Panc1 (cell line): Measurements from ENCODE around the gene PRAMEF12. TPM values are rescaled to one million over a fixed set of nuclear protein-coding genes. Genes with fewer than 3 reads are reported as not detected.

Source experiments
- ATAC-seq: fragments of 200-7000 bp; cut with Tn5 transposase; 2 replicates; pipeline ENCODE4 v1.9.1; 2020; ENCODE audit warnings: mild to moderate bottlenecking, moderate library complexity
- BruUV-seq: library from RNA; stranded (reverse); fragments of 400-500 nt; replicated peaks from 2 replicates; lab custom pipeline; 2021; lab: Mats Ljungman, UMichigan
- CTCF ChIA-PET: fragments of 300-600 bp; sonication (Branson Sonifier 250); formaldehyde crosslinking; loops from one replicate; lab custom pipeline; 2022; ENCODE audit warnings: antibody characterized with exemption; lab: Charles Lee
- POLR2A ChIA-PET: fragments of 300-600 bp; sonication (Branson Sonifier 250); formaldehyde crosslinking; loops from one replicate; lab custom pipeline; 2022; ENCODE audit warnings: antibody characterized with exemption; lab: Charles Lee
- DNase-seq: peaks from one replicate; pipeline ENCODE4 v3.0.0-alpha.2; 2010; ENCODE audit warnings: low read depth, low spot score
- H3K27ac ChIP-seq: 2 replicates; pipeline ENCODE4 v1.5.1; 2011; ENCODE audit warnings: mild to moderate bottlenecking, low read length, inconsistent platforms
- H3K27me3 ChIP-seq: fragments of 200-500 bp; sonication (Bioruptor generic); 2 replicates; pipeline ENCODE4 v1.6.0; 2014; ENCODE audit warnings: low read length, inconsistent platforms; ENCODE audit not compliant: control insufficient read depth, insufficient read depth
- H3K36me3 ChIP-seq: fragments of 200-500 bp; sonication (Bioruptor generic); 2 replicates; pipeline ENCODE4 v1.5.1; 2014; ENCODE audit warnings: inconsistent platforms, mild to moderate bottlenecking, low read length, moderate library complexity; ENCODE audit not compliant: control insufficient read depth, insufficient read depth
- H3K4me1 ChIP-seq: 2 replicates; pipeline ENCODE4 v1.5.1; 2011; ENCODE audit warnings: inconsistent platforms, mild to moderate bottlenecking, low read length, moderate library complexity; ENCODE audit not compliant: control insufficient read depth, insufficient read depth
- H3K4me3 ChIP-seq, 2 experiments: 2 replicates each; pipeline ENCODE4 v1.5.1; 2011 to 2012; ENCODE audit warnings: low read depth in 2 of 2, low read length in 2 of 2, mild to moderate bottlenecking in 2 of 2, inconsistent platforms in 1 of 2, moderate library complexity in 1 of 2
- H3K9me3 ChIP-seq: fragments of 200-500 bp; sonication (Bioruptor generic); 2 replicates; pipeline ENCODE4 v1.5.1; 2014; ENCODE audit warnings: low read depth, mild to moderate bottlenecking, inconsistent platforms, low read length, moderate library complexity; ENCODE audit not compliant: control insufficient read depth, insufficient read depth
- POLR2AphosphoS5 ChIP-seq: IDR thresholded peaks from 2 replicates; pipeline ENCODE4 v1.6.1; 2012; ENCODE audit warnings: mild to moderate bottlenecking, low read depth, low read length, moderate library complexity
- SIN3A ChIP-seq: IDR thresholded peaks from 2 replicates; pipeline ENCODE4 v1.6.1; 2012; ENCODE audit warnings: low read depth, mild to moderate bottlenecking, low read length, moderate library complexity, borderline replicate concordance; ENCODE audit not compliant: insufficient read depth
- TCF7L2 ChIP-seq: IDR thresholded peaks from 2 replicates; pipeline ENCODE4 v1.6.1; 2011; ENCODE audit warnings: mild to moderate bottlenecking, low read depth, low read length, inconsistent platforms
- in situ Hi-C: cut with HindIII; loops from 2 replicates; pipeline ENCODE4 v1.10.0; 2016; ENCODE audit warnings: low sequenced_read_pairs, low pct_unique_long_range_greater_than_20kb
- intact Hi-C: fragments of 100-400 bp; cut with micrococcal nuclease; formaldehyde crosslinking; loops from one replicate; pipeline ENCODE4 v1.10.0; 2022; ENCODE audit not compliant: unreplicated experiment
- total RNA-seq: library from RNA; stranded (reverse); gene quantifications from one replicate; pipeline ENCODE4 v1.2.1, GENCODE V29; 2021; ENCODE audit not compliant: unreplicated experiment
- TF ChIP-seq, protein P1 (sequence below): fragments of 450-650 bp; IDR thresholded peaks from 2 replicates; pipeline ENCODE4 v1.5.1; 2017; ENCODE audit warnings: mild to moderate bottlenecking
- TF ChIP-seq, protein P2 (sequence below), 2 experiments: IDR thresholded peaks; 2 replicates each; pipeline ENCODE4 v1.6.1; 2011 to 2012; ENCODE audit warnings: low read depth in 2 of 2, control low read depth in 1 of 2, low read length in 1 of 2, mild to moderate bottlenecking in 1 of 2, moderate library complexity in 1 of 2; ENCODE audit not compliant: insufficient read depth in 1 of 2

PRAMEF12 gene
- total RNA-seq, 1 experiment from 2014 or later: not detected

DNA sequence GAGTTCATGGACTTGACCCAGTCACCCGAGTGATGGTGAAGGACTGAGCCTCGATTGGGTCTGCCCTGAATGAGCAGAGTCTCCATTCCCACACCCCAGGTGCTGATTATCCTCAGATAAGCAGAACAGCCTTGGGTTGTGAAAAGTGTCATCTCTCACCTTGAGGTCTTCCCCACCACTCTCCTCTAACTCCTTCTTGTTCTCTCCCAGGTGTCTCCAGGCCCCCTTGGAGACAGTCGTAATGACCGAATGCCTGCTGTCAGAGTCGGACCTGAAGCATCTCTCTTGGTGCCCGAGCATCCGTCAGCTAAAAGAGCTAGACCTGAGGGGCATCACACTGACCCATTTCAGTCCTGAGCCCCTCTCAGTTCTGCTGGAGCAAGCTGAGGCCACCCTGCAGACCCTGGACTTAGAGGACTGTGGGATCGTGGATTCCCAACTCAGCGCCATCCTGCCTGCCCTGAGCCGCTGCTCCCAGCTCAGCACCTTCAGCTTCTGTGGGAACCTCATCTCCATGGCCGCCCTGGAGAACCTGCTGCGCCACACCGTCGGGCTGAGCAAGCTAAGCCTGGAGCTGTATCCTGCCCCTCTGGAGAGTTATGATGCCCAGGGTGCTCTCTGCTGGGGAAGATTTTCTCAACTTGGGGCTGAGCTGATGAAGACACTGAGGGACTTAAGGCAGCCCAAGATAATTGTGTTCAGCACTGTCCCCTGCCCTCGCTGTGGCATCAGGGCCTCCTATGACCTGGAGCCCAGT is 3.4 kb downstream of the PRAMEF12 start:
- in situ Hi-C loops (no loop called here), intact Hi-C loops (no loop called here)
- CTCF ChIA-PET: no interaction called here

DNA sequence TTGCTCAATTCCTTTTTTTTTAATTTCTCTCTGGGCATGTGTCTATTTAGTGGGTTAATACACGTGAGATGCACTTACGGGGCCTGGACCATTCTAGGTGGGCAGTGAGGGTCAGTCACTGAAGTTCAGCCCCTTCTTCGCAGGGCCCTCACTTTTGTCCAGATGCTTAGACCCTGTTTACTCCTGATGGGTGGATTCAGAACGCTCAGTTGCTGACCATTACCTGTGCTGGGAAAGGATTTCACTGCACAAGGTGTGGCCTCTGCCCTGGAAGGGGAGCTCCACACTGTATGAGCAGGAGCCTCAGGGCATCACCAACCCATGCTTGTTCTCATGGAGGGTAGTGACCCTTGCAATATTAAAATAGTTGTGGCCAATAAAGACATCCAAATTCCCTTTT is 4.5 kb downstream of the PRAMEF12 start:
- H3K4me3 ChIP-seq: no peak overlapping the region
- ATAC-seq (no peak), DNase-seq (no peak)
- intact Hi-C loops (no loop called here), in situ Hi-C loops (no loop called here)
- H3K27ac ChIP-seq: no peak overlapping the region
- peaks cover 2% of the 10 kb centered on the region; the same call in 1 of the 2 replicates for H3K27me3 ChIP-seq
- ChIA-PET POLR2A (interaction anchor here (0.6 kb wide), 1 partner anchor 506 kb away, joined by 9 read pairs; no protein-coding TSS in a partner anchor), CTCF (no interaction called here)
- H3K9me3 ChIP-seq: no peaks in the 10 kb centered on the region
- H3K36me3 ChIP-seq: no peaks in the 10 kb centered on the region
- no TSS peak for BruUV-seq
- TF ChIP-seq, protein P1, sequence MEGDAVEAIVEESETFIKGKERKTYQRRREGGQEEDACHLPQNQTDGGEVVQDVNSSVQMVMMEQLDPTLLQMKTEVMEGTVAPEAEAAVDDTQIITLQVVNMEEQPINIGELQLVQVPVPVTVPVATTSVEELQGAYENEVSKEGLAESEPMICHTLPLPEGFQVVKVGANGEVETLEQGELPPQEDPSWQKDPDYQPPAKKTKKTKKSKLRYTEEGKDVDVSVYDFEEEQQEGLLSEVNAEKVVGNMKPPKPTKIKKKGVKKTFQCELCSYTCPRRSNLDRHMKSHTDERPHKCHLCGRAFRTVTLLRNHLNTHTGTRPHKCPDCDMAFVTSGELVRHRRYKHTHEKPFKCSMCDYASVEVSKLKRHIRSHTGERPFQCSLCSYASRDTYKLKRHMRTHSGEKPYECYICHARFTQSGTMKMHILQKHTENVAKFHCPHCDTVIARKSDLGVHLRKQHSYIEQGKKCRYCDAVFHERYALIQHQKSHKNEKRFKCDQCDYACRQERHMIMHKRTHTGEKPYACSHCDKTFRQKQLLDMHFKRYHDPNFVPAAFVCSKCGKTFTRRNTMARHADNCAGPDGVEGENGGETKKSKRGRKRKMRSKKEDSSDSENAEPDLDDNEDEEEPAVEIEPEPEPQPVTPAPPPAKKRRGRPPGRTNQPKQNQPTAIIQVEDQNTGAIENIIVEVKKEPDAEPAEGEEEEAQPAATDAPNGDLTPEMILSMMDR: no peak
- TF ChIP-seq, protein P2, sequence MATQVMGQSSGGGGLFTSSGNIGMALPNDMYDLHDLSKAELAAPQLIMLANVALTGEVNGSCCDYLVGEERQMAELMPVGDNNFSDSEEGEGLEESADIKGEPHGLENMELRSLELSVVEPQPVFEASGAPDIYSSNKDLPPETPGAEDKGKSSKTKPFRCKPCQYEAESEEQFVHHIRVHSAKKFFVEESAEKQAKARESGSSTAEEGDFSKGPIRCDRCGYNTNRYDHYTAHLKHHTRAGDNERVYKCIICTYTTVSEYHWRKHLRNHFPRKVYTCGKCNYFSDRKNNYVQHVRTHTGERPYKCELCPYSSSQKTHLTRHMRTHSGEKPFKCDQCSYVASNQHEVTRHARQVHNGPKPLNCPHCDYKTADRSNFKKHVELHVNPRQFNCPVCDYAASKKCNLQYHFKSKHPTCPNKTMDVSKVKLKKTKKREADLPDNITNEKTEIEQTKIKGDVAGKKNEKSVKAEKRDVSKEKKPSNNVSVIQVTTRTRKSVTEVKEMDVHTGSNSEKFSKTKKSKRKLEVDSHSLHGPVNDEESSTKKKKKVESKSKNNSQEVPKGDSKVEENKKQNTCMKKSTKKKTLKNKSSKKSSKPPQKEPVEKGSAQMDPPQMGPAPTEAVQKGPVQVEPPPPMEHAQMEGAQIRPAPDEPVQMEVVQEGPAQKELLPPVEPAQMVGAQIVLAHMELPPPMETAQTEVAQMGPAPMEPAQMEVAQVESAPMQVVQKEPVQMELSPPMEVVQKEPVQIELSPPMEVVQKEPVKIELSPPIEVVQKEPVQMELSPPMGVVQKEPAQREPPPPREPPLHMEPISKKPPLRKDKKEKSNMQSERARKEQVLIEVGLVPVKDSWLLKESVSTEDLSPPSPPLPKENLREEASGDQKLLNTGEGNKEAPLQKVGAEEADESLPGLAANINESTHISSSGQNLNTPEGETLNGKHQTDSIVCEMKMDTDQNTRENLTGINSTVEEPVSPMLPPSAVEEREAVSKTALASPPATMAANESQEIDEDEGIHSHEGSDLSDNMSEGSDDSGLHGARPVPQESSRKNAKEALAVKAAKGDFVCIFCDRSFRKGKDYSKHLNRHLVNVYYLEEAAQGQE (IDR thresholded peaks at IDR 0.05; ENCODE audit: insufficient read depth in 1 of 2, low read depth in 2 of 2, low read length in 1 of 2): no peak
- no peak for TF ChIP-seq SIN3A
- TF ChIP-seq TCF7L2: no peak
- TF ChIP-seq POLR2AphosphoS5: no peak
- no peaks in the 10 kb centered on the region for H3K4me1 ChIP-seq

More for the DNA sequence above, 3.4 kb downstream of the PRAMEF12 start:
- BruUV-seq: no TSS peak
- no peak overlapping the region for H3K27ac ChIP-seq
- DNase-seq (no peak), ATAC-seq (0 out of 2 replicates have a peak, but pooled peaks have one; percentile 38)
- no peak overlapping the region for H3K4me3 ChIP-seq
- H3K27me3 ChIP-seq: peaks cover 2% of the 10 kb centered on the region; the same call in 1 of the 2 replicates
- no peaks in the 10 kb centered on the region for H3K36me3 ChIP-seq
- H3K9me3 ChIP-seq: no peaks in the 10 kb centered on the region
- POLR2A ChIA-PET: interaction anchor here (0.6 kb wide), 1 partner anchor 505 kb away, joined by 9 read pairs; no protein-coding TSS in a partner anchor
- TF ChIP-seq SIN3A (no peak), POLR2AphosphoS5 (no peak), TCF7L2 (no peak)
- TF ChIP-seq, protein P2 (IDR thresholded peaks at IDR 0.05; ENCODE audit: insufficient read depth in 1 of 2, low read depth in 2 of 2, low read length in 1 of 2): no peak
- TF ChIP-seq, protein P1: no peak
- H3K4me1 ChIP-seq: no peaks in the 10 kb centered on the region
